K562 (cell line): ENCODE data around the gene CREB3L4. TPM values are rescaled to one million over a fixed set of nuclear protein-coding genes. Genes with fewer than 3 reads are reported as not detected.

ENCODE experiments used
- CHD4 ChIP-seq: fragments of 200-600 bp; sonication (generic); IDR thresholded peaks from 3 replicates; pipeline ENCODE4 v1.6.1; 2012; ENCODE audit warnings: low read depth, mild to moderate bottlenecking, mixed read lengths, low read length, inconsistent platforms; ENCODE audit not compliant: insufficient read depth, insufficient replicate concordance, poor library complexity, severe bottlenecking
- GTF2B ChIP-seq: IDR thresholded peaks from 2 replicates; pipeline ENCODE4 v1.6.1; 2011; ENCODE audit not compliant: insufficient read length; ENCODE audit errors: extremely low read depth
- MAFG ChIP-seq: fragments of 450-650 bp; conservative IDR thresholded peaks from 2 replicates; pipeline ENCODE4 v1.6.1; 2016; ENCODE audit warnings: missing genetic modification characterization, missing compliant biosample characterization
- MAZ ChIP-seq, 2 experiments: fragments of 450-650 bp in 1 of 2; sonication (generic) in 1 of 2; formaldehyde crosslinking; IDR thresholded peaks in 1 of 2; conservative IDR thresholded peaks in 1 of 2; 2 replicates each; pipeline versions ENCODE4 v1.4.0 to v1.5.0; 2020; ENCODE audit warnings: mild to moderate bottlenecking in 1 of 2, missing genetic modification reagents in 1 of 2
- MLLT1 ChIP-seq, 2 experiments: fragments of 450-650 bp; IDR thresholded peaks; 2 replicates each; pipeline ENCODE4 v1.6.1; 2016
- NFATC3 ChIP-seq: fragments of 450-650 bp; IDR thresholded peaks from 2 replicates; pipeline ENCODE4 v1.6.1; 2017; ENCODE audit warnings: mild to moderate bottlenecking
- PHF20 ChIP-seq: fragments of 450-650 bp; IDR thresholded peaks from 2 replicates; pipeline ENCODE4 v1.6.1; 2018; ENCODE audit not compliant: partially characterized antibody
- TARDBP ChIP-seq: fragments of 450-650 bp; IDR thresholded peaks from 2 replicates; pipeline ENCODE4 v1.6.1; 2016
- THRAP3 ChIP-seq: fragments of 450-650 bp; IDR thresholded peaks from 2 replicates; pipeline ENCODE4 v1.6.1; 2016; ENCODE audit warnings: mild to moderate bottlenecking, inconsistent platforms, borderline replicate concordance
- ZKSCAN3 ChIP-seq: fragments of 250-450 bp; sonication (Bioruptor Pico); IDR thresholded peaks from 2 replicates; pipeline ENCODE4 v1.4.0; 2020
- ZNF263 ChIP-seq: sonication (generic); formaldehyde crosslinking; IDR thresholded peaks from 2 replicates; pipeline ENCODE4 v1.8.0; 2022; ENCODE audit warnings: mild to moderate bottlenecking, missing genetic modification reagents, borderline replicate concordance
- ZNF41 ChIP-seq: fragments of 250-450 bp; sonication (Bioruptor Pico); conservative IDR thresholded peaks from 2 replicates; pipeline ENCODE4 v1.4.0; 2020; ENCODE audit warnings: mild to moderate bottlenecking
- polyA plus RNA-seq, 8 experiments: library from polyadenylated mRNA; depleted of rRNA in 4 of 8; stranded (reverse) in 5 of 8; unstranded in 3 of 8; fragments of >200 nt; fragmentation: Nextera tagmentation in 2 of 8; fragmentation: Illumina TruSeq in 1 of 8; extraction: Ambion mirVana in 2 of 8; extraction: Trizol in 1 of 8; gene quantifications; 2 replicates each; pipeline versions ENCODE4 v1.2.1 to v1.2.3, GENCODE V29; 2011 to 2014; ENCODE audit warnings: inconsistent platforms in 1 of 8, missing spikeins in 1 of 8
- total RNA-seq, 7 experiments: library from RNA; depleted of rRNA in 6 of 7; stranded (reverse); fragments of >200 nt in 6 of 7; fragmentation: Illumina TruSeq in 2 of 7; extraction: Trizol in 2 of 7; gene quantifications; 2 replicates each; pipeline versions ENCODE4 v1.2.1 to v1.2.3, GENCODE V29; 2011 to 2021; ENCODE audit warnings: low replicate concordance in 1 of 7
- TF ChIP-seq, protein P1 (sequence below), 2 experiments: fragments of 200-800 bp in 1 of 2; sonication (Bioruptor generic) in 1 of 2; sonication (generic) in 1 of 2; formaldehyde crosslinking in 1 of 2; IDR thresholded peaks in 1 of 2; conservative IDR thresholded peaks in 1 of 2; 2 replicates each; pipeline versions ENCODE4 v1.5.0 to v1.6.1; 2016 to 2020; ENCODE audit warnings: missing compliant biosample characterization in 1 of 2, missing genetic modification characterization in 1 of 2, missing genetic modification reagents in 1 of 2
- TF ChIP-seq, protein P2 (sequence below): sonication (generic); formaldehyde crosslinking; IDR thresholded peaks from 2 replicates; pipeline ENCODE4 v1.8.1; 2023; ENCODE audit warnings: mild to moderate bottlenecking, missing genetic modification reagents
- TF ChIP-seq, protein P3 (sequence below): fragments of 450-650 bp; formaldehyde crosslinking; IDR thresholded peaks from 2 replicates; pipeline ENCODE4 v1.4.0; 2022; ENCODE audit warnings: mild to moderate bottlenecking, moderate library complexity
- TF ChIP-seq, protein P4 (sequence below): IDR thresholded peaks from 2 replicates; pipeline ENCODE4 v1.6.1; 2014; ENCODE audit warnings: antibody characterized with exemption
- TF ChIP-seq, protein P5 (sequence below): sonication (generic); formaldehyde crosslinking; IDR thresholded peaks from 2 replicates; pipeline ENCODE4 v1.8.1; 2023; ENCODE audit warnings: mild to moderate bottlenecking, missing genetic modification reagents, moderate library complexity

The CREB3L4 gene
- total and polyA plus RNA-seq, 9 of the 15 experiments (the other 6 are each of a cell fraction or from before 2014, with no cell fraction given): 9.9 to 18.6 (median 13.9) TPM

DNA sequence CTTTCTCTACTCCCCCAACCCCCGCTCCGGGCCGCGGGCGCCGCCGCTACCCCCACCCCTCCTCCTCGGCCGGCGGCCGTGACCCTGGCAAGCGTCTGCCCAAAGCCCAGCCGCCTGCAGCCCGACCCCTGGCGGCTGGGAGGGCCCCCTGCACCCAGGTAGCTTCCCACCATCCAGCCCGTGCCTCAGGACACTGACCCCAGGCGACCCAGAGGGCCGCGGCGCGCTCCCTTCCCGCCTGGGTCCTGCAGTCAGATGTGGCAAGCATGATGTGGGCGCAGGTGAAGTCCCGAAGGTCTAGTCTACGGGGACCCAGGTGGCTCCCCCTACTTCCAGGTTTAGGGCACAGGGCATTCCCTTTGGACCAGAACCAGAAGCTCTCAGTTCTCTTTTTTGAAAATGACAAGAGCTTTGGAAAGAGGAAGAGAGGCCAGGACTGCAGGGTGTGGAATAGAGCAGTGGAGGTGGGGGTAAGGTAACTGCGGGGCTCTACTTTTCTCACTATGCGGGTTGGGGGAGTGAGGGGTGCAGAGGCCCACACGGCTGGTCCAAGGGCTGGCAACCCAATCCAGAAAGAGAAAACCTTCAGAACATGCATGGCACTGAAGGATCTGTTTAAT is 21.0 kb upstream of the CREB3L4 start, which contains the start of gene DENND4B (continued):
- TF ChIP-seq, protein P1, sequence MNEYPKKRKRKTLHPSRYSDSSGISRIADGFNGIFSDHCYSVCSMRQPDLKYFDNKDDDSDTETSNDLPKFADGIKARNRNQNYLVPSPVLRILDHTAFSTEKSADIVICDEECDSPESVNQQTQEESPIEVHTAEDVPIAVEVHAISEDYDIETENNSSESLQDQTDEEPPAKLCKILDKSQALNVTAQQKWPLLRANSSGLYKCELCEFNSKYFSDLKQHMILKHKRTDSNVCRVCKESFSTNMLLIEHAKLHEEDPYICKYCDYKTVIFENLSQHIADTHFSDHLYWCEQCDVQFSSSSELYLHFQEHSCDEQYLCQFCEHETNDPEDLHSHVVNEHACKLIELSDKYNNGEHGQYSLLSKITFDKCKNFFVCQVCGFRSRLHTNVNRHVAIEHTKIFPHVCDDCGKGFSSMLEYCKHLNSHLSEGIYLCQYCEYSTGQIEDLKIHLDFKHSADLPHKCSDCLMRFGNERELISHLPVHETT (CRISPR knock-in tag; conservative IDR thresholded peaks at IDR 0.05 in 1 of 2, IDR thresholded peaks at IDR 0.05 in 1 of 2): no peak; a peak in 1 of 4 replicates
- peak in 1 of 2 experiments; percentile 63; a peak in 1 of 4 replicates for TF ChIP-seq MLLT1 (IDR thresholded peaks at IDR 0.05)
- no peak for TF ChIP-seq PHF20
- TF ChIP-seq, protein P2, sequence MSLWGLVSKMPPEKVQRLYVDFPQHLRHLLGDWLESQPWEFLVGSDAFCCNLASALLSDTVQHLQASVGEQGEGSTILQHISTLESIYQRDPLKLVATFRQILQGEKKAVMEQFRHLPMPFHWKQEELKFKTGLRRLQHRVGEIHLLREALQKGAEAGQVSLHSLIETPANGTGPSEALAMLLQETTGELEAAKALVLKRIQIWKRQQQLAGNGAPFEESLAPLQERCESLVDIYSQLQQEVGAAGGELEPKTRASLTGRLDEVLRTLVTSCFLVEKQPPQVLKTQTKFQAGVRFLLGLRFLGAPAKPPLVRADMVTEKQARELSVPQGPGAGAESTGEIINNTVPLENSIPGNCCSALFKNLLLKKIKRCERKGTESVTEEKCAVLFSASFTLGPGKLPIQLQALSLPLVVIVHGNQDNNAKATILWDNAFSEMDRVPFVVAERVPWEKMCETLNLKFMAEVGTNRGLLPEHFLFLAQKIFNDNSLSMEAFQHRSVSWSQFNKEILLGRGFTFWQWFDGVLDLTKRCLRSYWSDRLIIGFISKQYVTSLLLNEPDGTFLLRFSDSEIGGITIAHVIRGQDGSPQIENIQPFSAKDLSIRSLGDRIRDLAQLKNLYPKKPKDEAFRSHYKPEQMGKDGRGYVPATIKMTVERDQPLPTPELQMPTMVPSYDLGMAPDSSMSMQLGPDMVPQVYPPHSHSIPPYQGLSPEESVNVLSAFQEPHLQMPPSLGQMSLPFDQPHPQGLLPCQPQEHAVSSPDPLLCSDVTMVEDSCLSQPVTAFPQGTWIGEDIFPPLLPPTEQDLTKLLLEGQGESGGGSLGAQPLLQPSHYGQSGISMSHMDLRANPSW (CRISPR knock-in tag): no peak
- TF ChIP-seq MAZ (CRISPR knock-in tag; conservative IDR thresholded peaks at IDR 0.05 in 1 of 2, IDR thresholded peaks at IDR 0.05 in 1 of 2): peak in 1 of 2 experiments; percentile 82; a peak in 3 of 4 replicates
- TF ChIP-seq, protein P3, sequence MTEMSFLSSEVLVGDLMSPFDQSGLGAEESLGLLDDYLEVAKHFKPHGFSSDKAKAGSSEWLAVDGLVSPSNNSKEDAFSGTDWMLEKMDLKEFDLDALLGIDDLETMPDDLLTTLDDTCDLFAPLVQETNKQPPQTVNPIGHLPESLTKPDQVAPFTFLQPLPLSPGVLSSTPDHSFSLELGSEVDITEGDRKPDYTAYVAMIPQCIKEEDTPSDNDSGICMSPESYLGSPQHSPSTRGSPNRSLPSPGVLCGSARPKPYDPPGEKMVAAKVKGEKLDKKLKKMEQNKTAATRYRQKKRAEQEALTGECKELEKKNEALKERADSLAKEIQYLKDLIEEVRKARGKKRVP: no peak
- TF ChIP-seq ZKSCAN3 (CRISPR knock-in tag): no peak
- no peak for TF ChIP-seq GTF2B
- TF ChIP-seq, protein P4, sequence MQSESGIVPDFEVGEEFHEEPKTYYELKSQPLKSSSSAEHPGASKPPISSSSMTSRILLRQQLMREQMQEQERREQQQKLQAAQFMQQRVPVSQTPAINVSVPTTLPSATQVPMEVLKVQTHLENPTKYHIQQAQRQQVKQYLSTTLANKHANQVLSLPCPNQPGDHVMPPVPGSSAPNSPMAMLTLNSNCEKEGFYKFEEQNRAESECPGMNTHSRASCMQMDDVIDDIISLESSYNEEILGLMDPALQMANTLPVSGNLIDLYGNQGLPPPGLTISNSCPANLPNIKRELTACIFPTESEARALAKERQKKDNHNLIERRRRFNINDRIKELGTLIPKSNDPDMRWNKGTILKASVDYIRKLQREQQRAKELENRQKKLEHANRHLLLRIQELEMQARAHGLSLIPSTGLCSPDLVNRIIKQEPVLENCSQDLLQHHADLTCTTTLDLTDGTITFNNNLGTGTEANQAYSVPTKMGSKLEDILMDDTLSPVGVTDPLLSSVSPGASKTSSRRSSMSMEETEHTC: no peak
- no peak for TF ChIP-seq MAFG (tag)
- no peak for TF ChIP-seq TARDBP
- TF ChIP-seq, protein P5, sequence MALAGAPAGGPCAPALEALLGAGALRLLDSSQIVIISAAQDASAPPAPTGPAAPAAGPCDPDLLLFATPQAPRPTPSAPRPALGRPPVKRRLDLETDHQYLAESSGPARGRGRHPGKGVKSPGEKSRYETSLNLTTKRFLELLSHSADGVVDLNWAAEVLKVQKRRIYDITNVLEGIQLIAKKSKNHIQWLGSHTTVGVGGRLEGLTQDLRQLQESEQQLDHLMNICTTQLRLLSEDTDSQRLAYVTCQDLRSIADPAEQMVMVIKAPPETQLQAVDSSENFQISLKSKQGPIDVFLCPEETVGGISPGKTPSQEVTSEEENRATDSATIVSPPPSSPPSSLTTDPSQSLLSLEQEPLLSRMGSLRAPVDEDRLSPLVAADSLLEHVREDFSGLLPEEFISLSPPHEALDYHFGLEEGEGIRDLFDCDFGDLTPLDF (CRISPR knock-in tag): no peak
- TF ChIP-seq NFATC3: no peak
- TF ChIP-seq ZNF263 (CRISPR knock-in tag): no peak
- no peak for TF ChIP-seq ZNF41 (CRISPR knock-in tag)
- no peak for TF ChIP-seq CHD4
- TF ChIP-seq THRAP3: no peak
